HG03520 (cell line): ENCODE data around the gene STOX2.

Experiments used
- ATAC-seq: cut with Tn5 transposase; IDR thresholded peaks from one replicate; pipeline ENCODE4 v1.9.1; 2021; ENCODE audit warnings: mild to moderate bottlenecking, moderate library complexity; ENCODE audit not compliant: unreplicated experiment

STOX2 gene

GRCh38 chr4:183888564-183888963 is 16.5 kb upstream of the STOX2 start:
- no peak for ATAC-seq

- ATAC-seq, result no peak
Measured at GRCh38 chr4:183889190-183889589, 15.9 kb upstream of the STOX2 start.

- no peak for ATAC-seq
Measured at GRCh38 chr4:183897193-183897592, 7.9 kb upstream of the STOX2 start.

- ATAC-seq, result no peak
Measured at GRCh38 chr4:183898456-183898855, 6.7 kb upstream of the STOX2 start.

- no peak for ATAC-seq
Measured at GRCh38 chr4:183903021-183903760, 1.9 kb upstream of the STOX2 start.

- ATAC-seq, result no peak
Measured at GRCh38 chr4:183905593-183906488, 734 bp downstream of the STOX2 start.

GRCh38 chr4:183906489-183906738 is 1.3 kb downstream of the STOX2 start:
- no peak for ATAC-seq

GRCh38 chr4:183906739-183907651 is 1.9 kb downstream of the STOX2 start:
- ATAC-seq, result no peak

- no peak for ATAC-seq
Measured at GRCh38 chr4:183907871-183908683, 3.0 kb downstream of the STOX2 start.

- no peak for ATAC-seq
Measured at GRCh38 chr4:183909187-183909586, 4.1 kb downstream of the STOX2 start.

GRCh38 chr4:183909801-183910200 is 4.7 kb downstream of the STOX2 start:
- no peak for ATAC-seq

- no peak for ATAC-seq
Measured at GRCh38 chr4:183912585-183912984, 7.5 kb downstream of the STOX2 start.

GRCh38 chr4:183915976-183916375 is 10.9 kb downstream of the STOX2 start:
- no peak for ATAC-seq

GRCh38 chr4:183918696-183919095 is 13.6 kb downstream of the STOX2 start:
- no peak for ATAC-seq

GRCh38 chr4:183919141-183919540 is 14.0 kb downstream of the STOX2 start:
- no peak for ATAC-seq

- no peak for ATAC-seq
Measured at GRCh38 chr4:183920512-183920911, 15.4 kb downstream of the STOX2 start.

- ATAC-seq, result no peak
Measured at GRCh38 chr4:183921335-183921734, 16.2 kb downstream of the STOX2 start.

GRCh38 chr4:183924362-183925044 is 19.4 kb downstream of the STOX2 start:
- ATAC-seq, result no peak

GRCh38 chr4:183926950-183927349 is 21.8 kb downstream of the STOX2 start:
- no peak for ATAC-seq

GRCh38 chr4:183932576-183932975 is 27.5 kb downstream of the STOX2 start:
- no peak for ATAC-seq
